HepG2 (cell line): Measurements from ENCODE around the gene DPP3. TPM values are rescaled to one million over a fixed set of nuclear protein-coding genes. Genes with fewer than 3 reads are reported as not detected.

Source experiments
- BHLHE40 ChIP-seq: IDR thresholded peaks from 2 replicates; pipeline ENCODE4 v1.6.1; 2011; ENCODE audit warnings: low read length, improper control_type of control experiment
- FOSL1 ChIP-seq: sonication (generic); formaldehyde crosslinking; IDR thresholded peaks from 2 replicates; pipeline ENCODE4 v1.9.0; 2021; ENCODE audit warnings: missing genetic modification reagents, borderline replicate concordance
- HCFC1 ChIP-seq: fragments of 150-350 bp; IDR thresholded peaks from 2 replicates; pipeline ENCODE4 v1.6.1; 2014; ENCODE audit warnings: low read depth, low read length
- HOXA3 ChIP-seq: sonication (generic); formaldehyde crosslinking; IDR thresholded peaks from 2 replicates; pipeline ENCODE4 v1.5.0; 2020; ENCODE audit warnings: missing genetic modification reagents
- KAT8 ChIP-seq: IDR thresholded peaks from 2 replicates; pipeline ENCODE4 v1.6.1; 2016; ENCODE audit warnings: missing genetic modification reagents, missing compliant biosample characterization
- PHB2 ChIP-seq: fragments of 450-650 bp; IDR thresholded peaks from 2 replicates; pipeline ENCODE4 v1.6.1; 2018; ENCODE audit not compliant: partially characterized antibody
- REXO4 ChIP-seq: sonication (generic); formaldehyde crosslinking; IDR thresholded peaks from 2 replicates; pipeline ENCODE4 v1.8.0; 2022; ENCODE audit warnings: missing genetic modification reagents, mild to moderate bottlenecking, borderline replicate concordance
- SMC3 ChIP-seq: IDR thresholded peaks from 2 replicates; pipeline ENCODE4 v1.6.1; 2011; ENCODE audit warnings: low read length, improper control_type of control experiment
- ZBTB38 ChIP-seq: sonication (generic); formaldehyde crosslinking; IDR thresholded peaks from 2 replicates; pipeline ENCODE4 v1.5.1; 2020; ENCODE audit warnings: mild to moderate bottlenecking, missing genetic modification reagents
- ZNF124 ChIP-seq: sonication (generic); formaldehyde crosslinking; IDR thresholded peaks from 2 replicates; pipeline ENCODE4 v1.4.0; 2020; ENCODE audit warnings: missing genetic modification reagents
- ZNF317 ChIP-seq: sonication (generic); formaldehyde crosslinking; IDR thresholded peaks from 2 replicates; pipeline ENCODE4 v1.5.0; 2020; ENCODE audit warnings: mild to moderate bottlenecking, missing genetic modification reagents
- polyA plus RNA-seq, 8 experiments: library from polyadenylated mRNA; depleted of rRNA in 3 of 8; stranded (reverse) in 7 of 8; unstranded in 1 of 8; fragments of >200 nt; fragmentation: Illumina TruSeq in 4 of 8; extraction: Trizol in 4 of 8; gene quantifications; 2 replicates each; pipeline versions ENCODE4 v1.2.1 to v1.2.3, GENCODE V29; 2011 to 2016; ENCODE audit warnings: low read depth in 4 of 8, missing spikeins in 1 of 8, mixed read lengths in 1 of 8; ENCODE audit not compliant: insufficient read depth in 1 of 8
- total RNA-seq, 5 experiments: library from RNA; depleted of rRNA; stranded (reverse); fragments of >200 nt; fragmentation: Illumina TruSeq; extraction: Trizol; gene quantifications; 2 replicates each; pipeline ENCODE4 v1.2.3, GENCODE V29; 2016; ENCODE audit warnings: low read depth in 1 of 5
- TF ChIP-seq, protein P1 (sequence below): sonication (generic); formaldehyde crosslinking; IDR thresholded peaks from 2 replicates; pipeline ENCODE4 v1.4.0; 2020; ENCODE audit warnings: missing genetic modification reagents
- TF ChIP-seq, protein P2 (sequence below): sonication (generic); formaldehyde crosslinking; IDR thresholded peaks from 2 replicates; pipeline ENCODE4 v1.8.0; 2022; ENCODE audit warnings: missing genetic modification reagents, mild to moderate bottlenecking, borderline replicate concordance
- TF ChIP-seq, protein P3 (sequence below): sonication (generic); formaldehyde crosslinking; IDR thresholded peaks from 2 replicates; pipeline ENCODE4 v1.4.0; 2020; ENCODE audit warnings: mild to moderate bottlenecking, low read depth, missing genetic modification reagents
- TF ChIP-seq, protein P4 (sequence below): sonication (generic); formaldehyde crosslinking; IDR thresholded peaks from 2 replicates; pipeline ENCODE4 v1.4.0; 2020; ENCODE audit warnings: missing genetic modification reagents, borderline replicate concordance
- TF ChIP-seq, protein P5 (sequence below): fragments of 450-650 bp; IDR thresholded peaks from 2 replicates; pipeline ENCODE4 v1.6.1; 2017

The DPP3 gene
- total and polyA plus RNA-seq, 2 of the 13 experiments (the other 11 are each of a cell fraction or from before 2014, with no cell fraction given) = 38.4 to 59.8 TPM

DNA sequence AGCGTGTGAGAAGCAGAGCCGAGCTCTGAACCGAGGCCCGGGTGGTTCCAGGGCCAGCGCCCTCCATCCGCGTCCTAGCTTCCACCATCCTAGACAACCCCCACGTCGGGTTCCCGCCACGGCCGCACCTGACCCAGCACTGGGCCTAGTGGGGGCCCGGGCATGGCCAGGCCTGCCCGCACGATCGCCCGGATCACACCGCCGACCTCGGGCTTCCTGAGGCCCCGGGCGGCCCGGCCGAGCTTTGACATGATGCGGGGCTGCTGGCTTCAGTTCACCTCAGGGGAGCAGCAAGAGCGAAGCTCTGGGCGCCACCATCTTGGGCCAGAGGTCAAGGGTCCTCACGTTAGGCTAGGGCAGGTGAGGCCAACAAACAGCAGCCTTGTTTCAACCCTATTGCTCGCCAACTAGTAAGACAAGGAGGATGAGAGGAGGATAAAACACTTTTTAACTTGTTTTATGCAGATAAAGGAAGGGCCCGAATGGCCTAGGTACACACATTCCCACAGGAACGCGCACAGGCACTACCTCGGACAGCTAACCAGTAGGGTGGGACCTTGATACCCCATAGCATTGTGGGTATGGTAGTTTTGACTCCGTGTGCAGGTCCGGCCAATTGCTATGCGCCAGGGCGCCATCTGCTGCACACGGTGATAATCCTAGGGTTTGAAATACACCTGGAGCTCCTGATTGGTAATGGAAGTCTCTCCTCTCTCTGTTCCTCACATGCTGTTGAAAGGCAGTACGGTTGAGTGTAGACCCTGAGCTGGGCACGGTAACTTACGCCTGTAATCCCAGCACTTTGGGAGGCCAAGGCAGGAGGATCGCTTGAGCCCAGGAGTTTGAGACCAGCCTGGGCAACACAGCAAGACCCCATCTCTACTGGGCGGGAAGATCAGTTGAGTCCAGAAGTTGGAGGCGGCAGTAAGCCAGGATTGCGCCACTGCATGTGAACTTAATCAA lies 41.4 kb upstream of the DPP3 start, which contains the start of gene MRPL11 (continued):
- TF ChIP-seq, protein P1, sequence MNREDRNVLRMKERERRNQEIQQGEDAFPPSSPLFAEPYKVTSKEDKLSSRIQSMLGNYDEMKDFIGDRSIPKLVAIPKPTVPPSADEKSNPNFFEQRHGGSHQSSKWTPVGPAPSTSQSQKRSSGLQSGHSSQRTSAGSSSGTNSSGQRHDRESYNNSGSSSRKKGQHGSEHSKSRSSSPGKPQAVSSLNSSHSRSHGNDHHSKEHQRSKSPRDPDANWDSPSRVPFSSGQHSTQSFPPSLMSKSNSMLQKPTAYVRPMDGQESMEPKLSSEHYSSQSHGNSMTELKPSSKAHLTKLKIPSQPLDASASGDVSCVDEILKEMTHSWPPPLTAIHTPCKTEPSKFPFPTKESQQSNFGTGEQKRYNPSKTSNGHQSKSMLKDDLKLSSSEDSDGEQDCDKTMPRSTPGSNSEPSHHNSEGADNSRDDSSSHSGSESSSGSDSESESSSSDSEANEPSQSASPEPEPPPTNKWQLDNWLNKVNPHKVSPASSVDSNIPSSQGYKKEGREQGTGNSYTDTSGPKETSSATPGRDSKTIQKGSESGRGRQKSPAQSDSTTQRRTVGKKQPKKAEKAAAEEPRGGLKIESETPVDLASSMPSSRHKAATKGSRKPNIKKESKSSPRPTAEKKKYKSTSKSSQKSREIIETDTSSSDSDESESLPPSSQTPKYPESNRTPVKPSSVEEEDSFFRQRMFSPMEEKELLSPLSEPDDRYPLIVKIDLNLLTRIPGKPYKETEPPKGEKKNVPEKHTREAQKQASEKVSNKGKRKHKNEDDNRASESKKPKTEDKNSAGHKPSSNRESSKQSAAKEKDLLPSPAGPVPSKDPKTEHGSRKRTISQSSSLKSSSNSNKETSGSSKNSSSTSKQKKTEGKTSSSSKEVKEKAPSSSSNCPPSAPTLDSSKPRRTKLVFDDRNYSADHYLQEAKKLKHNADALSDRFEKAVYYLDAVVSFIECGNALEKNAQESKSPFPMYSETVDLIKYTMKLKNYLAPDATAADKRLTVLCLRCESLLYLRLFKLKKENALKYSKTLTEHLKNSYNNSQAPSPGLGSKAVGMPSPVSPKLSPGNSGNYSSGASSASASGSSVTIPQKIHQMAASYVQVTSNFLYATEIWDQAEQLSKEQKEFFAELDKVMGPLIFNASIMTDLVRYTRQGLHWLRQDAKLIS = no peak
- TF ChIP-seq SMC3 (peak; percentile 46; the same call in 1 of the 2 replicates), ZBTB38 (CRISPR knock-in tag) (0 out of 2 replicates have a peak, but pooled peaks have one; percentile 35), KAT8 (CRISPR knock-in tag) (peak; percentile 96), REXO4 (CRISPR knock-in tag) (no peak), ZNF124 (CRISPR knock-in tag) (peak; percentile 77; the same call in 1 of the 2 replicates), PHB2 (no peak), FOSL1 (CRISPR knock-in tag) (no peak), ZNF317 (CRISPR knock-in tag) (no peak), BHLHE40 (0 out of 2 replicates have a peak, but pooled peaks have one; percentile 30), HOXA3 (CRISPR knock-in tag) (peak; percentile 72), HCFC1 (peak; percentile 94)
- TF ChIP-seq, protein P2, sequence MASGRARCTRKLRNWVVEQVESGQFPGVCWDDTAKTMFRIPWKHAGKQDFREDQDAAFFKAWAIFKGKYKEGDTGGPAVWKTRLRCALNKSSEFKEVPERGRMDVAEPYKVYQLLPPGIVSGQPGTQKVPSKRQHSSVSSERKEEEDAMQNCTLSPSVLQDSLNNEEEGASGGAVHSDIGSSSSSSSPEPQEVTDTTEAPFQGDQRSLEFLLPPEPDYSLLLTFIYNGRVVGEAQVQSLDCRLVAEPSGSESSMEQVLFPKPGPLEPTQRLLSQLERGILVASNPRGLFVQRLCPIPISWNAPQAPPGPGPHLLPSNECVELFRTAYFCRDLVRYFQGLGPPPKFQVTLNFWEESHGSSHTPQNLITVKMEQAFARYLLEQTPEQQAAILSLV (CRISPR knock-in tag) = no peak
- TF ChIP-seq, protein P3, sequence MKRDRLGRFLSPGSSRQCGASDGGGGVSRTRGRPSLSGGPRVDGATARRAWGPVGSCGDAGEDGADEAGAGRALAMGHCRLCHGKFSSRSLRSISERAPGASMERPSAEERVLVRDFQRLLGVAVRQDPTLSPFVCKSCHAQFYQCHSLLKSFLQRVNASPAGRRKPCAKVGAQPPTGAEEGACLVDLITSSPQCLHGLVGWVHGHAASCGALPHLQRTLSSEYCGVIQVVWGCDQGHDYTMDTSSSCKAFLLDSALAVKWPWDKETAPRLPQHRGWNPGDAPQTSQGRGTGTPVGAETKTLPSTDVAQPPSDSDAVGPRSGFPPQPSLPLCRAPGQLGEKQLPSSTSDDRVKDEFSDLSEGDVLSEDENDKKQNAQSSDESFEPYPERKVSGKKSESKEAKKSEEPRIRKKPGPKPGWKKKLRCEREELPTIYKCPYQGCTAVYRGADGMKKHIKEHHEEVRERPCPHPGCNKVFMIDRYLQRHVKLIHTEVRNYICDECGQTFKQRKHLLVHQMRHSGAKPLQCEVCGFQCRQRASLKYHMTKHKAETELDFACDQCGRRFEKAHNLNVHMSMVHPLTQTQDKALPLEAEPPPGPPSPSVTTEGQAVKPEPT (CRISPR knock-in tag) = no peak
- TF ChIP-seq, protein P4, sequence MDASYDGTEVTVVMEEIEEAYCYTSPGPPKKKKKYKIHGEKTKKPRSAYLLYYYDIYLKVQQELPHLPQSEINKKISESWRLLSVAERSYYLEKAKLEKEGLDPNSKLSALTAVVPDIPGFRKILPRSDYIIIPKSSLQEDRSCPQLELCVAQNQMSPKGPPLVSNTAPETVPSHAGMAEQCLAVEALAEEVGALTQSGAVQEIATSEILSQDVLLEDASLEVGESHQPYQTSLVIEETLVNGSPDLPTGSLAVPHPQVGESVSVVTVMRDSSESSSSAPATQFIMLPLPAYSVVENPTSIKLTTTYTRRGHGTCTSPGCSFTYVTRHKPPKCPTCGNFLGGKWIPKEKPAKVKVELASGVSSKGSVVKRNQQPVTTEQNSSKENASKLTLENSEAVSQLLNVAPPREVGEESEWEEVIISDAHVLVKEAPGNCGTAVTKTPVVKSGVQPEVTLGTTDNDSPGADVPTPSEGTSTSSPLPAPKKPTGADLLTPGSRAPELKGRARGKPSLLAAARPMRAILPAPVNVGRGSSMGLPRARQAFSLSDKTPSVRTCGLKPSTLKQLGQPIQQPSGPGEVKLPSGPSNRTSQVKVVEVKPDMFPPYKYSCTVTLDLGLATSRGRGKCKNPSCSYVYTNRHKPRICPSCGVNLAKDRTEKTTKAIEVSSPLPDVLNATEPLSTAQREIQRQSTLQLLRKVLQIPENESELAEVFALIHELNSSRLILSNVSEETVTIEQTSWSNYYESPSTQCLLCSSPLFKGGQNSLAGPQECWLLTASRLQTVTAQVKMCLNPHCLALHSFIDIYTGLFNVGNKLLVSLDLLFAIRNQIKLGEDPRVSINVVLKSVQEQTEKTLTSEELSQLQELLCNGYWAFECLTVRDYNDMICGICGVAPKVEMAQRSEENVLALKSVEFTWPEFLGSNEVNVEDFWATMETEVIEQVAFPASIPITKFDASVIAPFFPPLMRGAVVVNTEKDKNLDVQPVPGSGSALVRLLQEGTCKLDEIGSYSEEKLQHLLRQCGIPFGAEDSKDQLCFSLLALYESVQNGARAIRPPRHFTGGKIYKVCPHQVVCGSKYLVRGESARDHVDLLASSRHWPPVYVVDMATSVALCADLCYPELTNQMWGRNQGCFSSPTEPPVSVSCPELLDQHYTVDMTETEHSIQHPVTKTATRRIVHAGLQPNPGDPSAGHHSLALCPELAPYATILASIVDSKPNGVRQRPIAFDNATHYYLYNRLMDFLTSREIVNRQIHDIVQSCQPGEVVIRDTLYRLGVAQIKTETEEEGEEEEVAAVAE = 0 out of 2 replicates have a peak, but pooled peaks have one; percentile 44
- TF ChIP-seq, protein P5, sequence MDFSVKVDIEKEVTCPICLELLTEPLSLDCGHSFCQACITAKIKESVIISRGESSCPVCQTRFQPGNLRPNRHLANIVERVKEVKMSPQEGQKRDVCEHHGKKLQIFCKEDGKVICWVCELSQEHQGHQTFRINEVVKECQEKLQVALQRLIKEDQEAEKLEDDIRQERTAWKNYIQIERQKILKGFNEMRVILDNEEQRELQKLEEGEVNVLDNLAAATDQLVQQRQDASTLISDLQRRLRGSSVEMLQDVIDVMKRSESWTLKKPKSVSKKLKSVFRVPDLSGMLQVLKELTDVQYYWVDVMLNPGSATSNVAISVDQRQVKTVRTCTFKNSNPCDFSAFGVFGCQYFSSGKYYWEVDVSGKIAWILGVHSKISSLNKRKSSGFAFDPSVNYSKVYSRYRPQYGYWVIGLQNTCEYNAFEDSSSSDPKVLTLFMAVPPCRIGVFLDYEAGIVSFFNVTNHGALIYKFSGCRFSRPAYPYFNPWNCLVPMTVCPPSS = no peak
